ENCODE data around the gene MAPK8IP3.
"Not testable (repeated sequence)": the region's sequence is repeated elsewhere in the genome, so short reads cannot be mapped to it uniquely, and the experiment has no call there.

MAPK8IP3 gene

GRCh38 chr16:1677942-1678499 is 28.0 kb upstream of the MAPK8IP3 start, which contains the start of gene JPT2:
JPT2 (plus strand) TSS chr16:1678279; CDS start chr16:1678313, 34 bp downstream.
- peak; percentile 37 to 96 (median 81) for DNase-seq

GRCh38 chr16:1678500-1679098 is 27.4 kb upstream of the MAPK8IP3 start:
- DNase-seq: peak in 6 of 14 donors; percentile 7 to 47 (median 34)

GRCh38 chr16:1680361-1680760 is 25.6 kb upstream of the MAPK8IP3 start:
- peak in 1 of 14 donors; percentile 19 for DNase-seq

GRCh38 chr16:1681032-1681431 is 25.0 kb upstream of the MAPK8IP3 start:
- DNase-seq: peak in 2 of 14 donors; percentile 8 to 17

GRCh38 chr16:1687427-1688316 is 18.3 kb upstream of the MAPK8IP3 start:
- peak in 1 of 14 donors; percentile 75 for DNase-seq

- DNase-seq: no peak
Observed at GRCh38 chr16:1688807-1689560, 17.0 kb upstream of the MAPK8IP3 start.

- no peak for DNase-seq
Observed at GRCh38 chr16:1689853-1690252, 16.1 kb upstream of the MAPK8IP3 start.

- no peak for DNase-seq
Observed at GRCh38 chr16:1690810-1691209, 15.2 kb upstream of the MAPK8IP3 start.

GRCh38 chr16:1691276-1691675 is 14.7 kb upstream of the MAPK8IP3 start:
- no peak for DNase-seq

- DNase-seq: no peak
Observed at GRCh38 chr16:1691956-1692355, 14.0 kb upstream of the MAPK8IP3 start.

- no peak for DNase-seq
Observed at GRCh38 chr16:1696863-1697262, 9.1 kb upstream of the MAPK8IP3 start.

- no peak for DNase-seq
Observed at GRCh38 chr16:1698680-1699079, 7.3 kb upstream of the MAPK8IP3 start.

- DNase-seq: no peak
Observed at GRCh38 chr16:1700246-1700645, 5.7 kb upstream of the MAPK8IP3 start.

GRCh38 chr16:1701216-1701878 is 4.6 kb upstream of the MAPK8IP3 start:
- no peak for DNase-seq

- DNase-seq: not testable (repeated sequence)
Observed at GRCh38 chr16:1705324-1705687, 689 bp upstream of the MAPK8IP3 start.

GRCh38 chr16:1706386-1707192 is 594 bp downstream of the MAPK8IP3 start:
- DNase-seq: no peak

- DNase-seq: peak in 5 of 14 donors; percentile 25 to 68 (median 42)
Observed at GRCh38 chr16:1707193-1707790, 1.3 kb downstream of the MAPK8IP3 start.

GRCh38 chr16:1708083-1708767 is 2.2 kb downstream of the MAPK8IP3 start:
- no peak for DNase-seq

GRCh38 chr16:1708768-1709180 is 2.8 kb downstream of the MAPK8IP3 start:
- peak in 1 of 14 donors; percentile 65 for DNase-seq

- no peak for DNase-seq
Observed at GRCh38 chr16:1709356-1709755, 3.4 kb downstream of the MAPK8IP3 start.
